ENCODE results near the gene SGPL1. TPM values are rescaled to one million over a fixed set of nuclear protein-coding genes. Genes with fewer than 3 reads are reported as not detected.

The SGPL1 gene
- total and polyA plus RNA-seq, 2 of the 8 experiments (the other 6 are each of a cell fraction or from before 2014, with no cell fraction given) = 20.5 to 51.6 TPM

Small RNAs within 50 kb of the gene (small RNA-seq; reads per million reads assigned to genes)
- gene RPS26P40 (ENCODE audit: insufficient read depth) = not detected

Other genes with a start within 250 kb of the SGPL1 start
- not detected in 2 replicates for gene PRF1, start 213.2 kb upstream of the SGPL1 start, total RNA-seq (2021; fragmentation: NEBNext Ultra II Directional; extraction: Animal tissue kit (Norgen Biotek cat#: 25700))
- gene PRF1, start 213.2 kb upstream of the SGPL1 start, polyA plus RNA-seq (2011; rRNA removed) = 0.06 and 0.15 TPM in 2 replicates
- 2.3 TPM in 2 replicates for gene ADAMTS14, start 143.4 kb upstream of the SGPL1 start, total RNA-seq (2021; fragmentation: NEBNext Ultra II Directional; extraction: Animal tissue kit (Norgen Biotek cat#: 25700))
- 2.0 and 3.2 TPM in 2 replicates for gene ADAMTS14, start 143.4 kb upstream of the SGPL1 start, polyA plus RNA-seq (2011; rRNA removed)
- gene TBATA, start 30.6 kb upstream of the SGPL1 start, total RNA-seq (2021; fragmentation: NEBNext Ultra II Directional; extraction: Animal tissue kit (Norgen Biotek cat#: 25700)) = not detected in 2 replicates
- not detected in 2 replicates for gene TBATA, start 30.6 kb upstream of the SGPL1 start, polyA plus RNA-seq (2011; rRNA removed)
- 46.5 and 46.9 TPM in 2 replicates for gene PCBD1, start 72.6 kb downstream of the SGPL1 start, total RNA-seq (2021; fragmentation: NEBNext Ultra II Directional; extraction: Animal tissue kit (Norgen Biotek cat#: 25700))
- gene PCBD1, start 72.6 kb downstream of the SGPL1 start, polyA plus RNA-seq (2011; rRNA removed) = 55.0 and 72.4 TPM in 2 replicates